AG09319 (cell line): Measurements from ENCODE around the gene UCHL1.

Experiments
- DNase-seq: peaks from one replicate; pipeline ENCODE4 v3.0.0-alpha.2; 2010; ENCODE audit warnings: low read depth; ENCODE audit errors: extremely low read depth
- CTCF ChIP-seq: IDR thresholded peaks from 2 replicates; pipeline ENCODE4 v1.5.1; 2011; ENCODE audit warnings: low read depth, mild to moderate bottlenecking, inconsistent platforms, low read length, moderate library complexity

The UCHL1 gene

GRCh38 chr4:41288254-41288653 lies 31.5 kb downstream of the UCHL1 start:
- TF ChIP-seq CTCF: no peak
- no peak for DNase-seq

DNA sequence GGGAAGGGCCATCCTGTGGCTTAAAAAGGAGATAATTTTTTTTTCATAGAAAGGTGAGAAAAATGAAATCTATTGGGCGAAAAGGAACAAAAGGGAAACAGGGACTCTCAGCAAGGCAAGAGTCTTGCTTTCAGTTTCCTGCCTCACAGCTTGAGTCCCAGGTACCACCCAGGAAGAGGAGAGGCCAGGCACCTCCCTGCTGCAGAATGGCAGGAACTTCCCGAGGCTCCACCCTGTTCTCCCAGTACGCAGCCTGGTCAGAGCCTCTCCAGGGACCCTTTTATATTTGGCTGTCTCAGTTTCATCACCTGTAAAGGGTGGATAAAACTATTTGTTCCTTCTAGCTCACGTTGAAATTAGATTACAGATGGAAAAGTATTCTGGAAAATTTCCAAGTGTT lies 33.8 kb downstream of the UCHL1 start:
- no peak for TF ChIP-seq CTCF
- no peak for DNase-seq

DNA sequence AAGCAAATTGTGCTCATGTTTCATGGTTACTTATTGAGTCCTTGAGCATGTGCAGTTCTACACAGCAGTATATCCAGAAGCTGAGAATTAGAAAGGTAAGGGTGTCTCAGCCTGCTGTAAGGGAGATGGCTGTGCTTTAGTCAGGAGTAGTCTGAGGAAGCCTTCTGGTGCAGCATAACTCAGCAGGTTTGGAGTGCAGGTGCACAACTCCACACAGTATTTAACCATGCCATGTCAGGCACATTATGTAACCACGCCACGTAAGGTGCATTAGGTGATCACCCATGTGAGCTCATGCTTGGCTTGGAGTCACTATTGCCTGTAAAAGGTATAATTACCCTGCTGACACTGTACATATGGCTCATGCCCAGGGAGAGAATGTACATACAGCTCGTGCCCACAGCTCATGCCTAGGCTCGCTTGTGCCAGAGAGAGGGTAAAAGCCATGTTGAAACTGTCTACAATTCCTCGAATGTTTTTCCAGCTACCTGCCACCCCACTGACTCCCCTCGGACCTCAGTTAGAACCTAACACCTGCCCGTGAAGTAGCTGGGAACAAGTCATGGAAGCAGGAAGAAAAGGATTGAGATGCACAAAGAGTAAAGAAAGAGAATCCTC lies 37.8 kb downstream of the UCHL1 start:
- no peak for TF ChIP-seq CTCF
- no peak for DNase-seq

DNA sequence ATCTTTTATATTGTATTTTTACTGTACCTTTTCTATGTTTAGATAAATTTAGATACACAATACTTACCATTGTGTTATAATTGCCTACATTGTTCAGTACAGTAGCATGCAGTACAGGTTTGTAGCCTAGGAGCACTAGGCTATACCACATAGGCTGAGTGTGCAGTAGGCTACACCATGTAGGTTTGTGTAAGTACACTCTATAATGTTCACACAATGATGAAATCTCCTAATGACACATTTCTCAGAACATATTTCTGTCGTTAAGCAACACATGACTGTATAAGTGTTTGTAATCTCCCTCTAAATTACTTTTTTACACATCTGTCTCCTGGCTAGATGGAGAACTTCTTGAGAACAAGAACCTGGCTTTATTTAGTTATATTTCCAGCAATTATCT lies 40.3 kb downstream of the UCHL1 start:
- no peak for DNase-seq
- no peak for TF ChIP-seq CTCF

GRCh38 chr4:41297832-41298231 lies 41.1 kb downstream of the UCHL1 start:
- no peak for DNase-seq
- TF ChIP-seq CTCF: no peak

- no peak for TF ChIP-seq CTCF
- DNase-seq: no peak
Measured at GRCh38 chr4:41299486-41299885, 42.8 kb downstream of the UCHL1 start.

DNA sequence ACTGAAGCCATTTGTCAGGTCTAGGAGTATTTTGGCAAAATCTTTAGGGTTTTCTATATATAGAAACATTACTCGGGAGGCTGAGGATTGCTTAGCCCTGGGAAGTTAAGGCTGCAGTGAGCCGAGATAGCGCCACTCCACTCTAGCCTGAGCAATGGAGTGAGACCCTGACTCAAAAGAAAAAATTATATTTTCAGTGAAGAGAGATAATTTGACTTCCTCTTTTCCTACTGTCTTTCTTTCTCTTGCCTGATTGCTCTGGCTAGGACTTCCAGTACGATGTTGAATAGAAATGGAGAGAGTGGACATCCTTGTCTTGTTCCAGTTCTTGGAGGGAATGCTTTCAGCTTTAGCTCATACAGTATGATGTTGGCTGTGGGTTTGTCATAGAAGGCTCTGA lies 44.4 kb downstream of the UCHL1 start:
- no peak for DNase-seq
- TF ChIP-seq CTCF: no peak
